D721Med (cell line): ENCODE results near the gene STK31.
"Not testable (repeated sequence)": the region's sequence is repeated elsewhere in the genome, so short reads cannot be mapped to it uniquely, and the experiment has no call there.

Source experiments
- DNase-seq: peaks from one replicate; pipeline ENCODE4 v3.0.0; 2011; ENCODE audit warnings: low spot score; ENCODE audit not compliant: insufficient read length
- FAIRE-seq: peaks from 2 replicates; lab custom pipeline; 2011; peaks lifted over from hg19 to GRCh38; lab: Jason Lieb, UNC
- CTCF ChIP-seq: IDR thresholded peaks from 2 replicates; pipeline ENCODE4 v1.5.1; 2012; ENCODE audit warnings: mild to moderate bottlenecking, control low read depth; ENCODE audit not compliant: insufficient read depth; ENCODE audit errors: missing control alignments

Gene STK31

GRCh38 chr7:23713285-23714149 is 3.5 kb downstream of the STK31 start:
- TF ChIP-seq CTCF = no peak
- DNase-seq (no peak), FAIRE-seq (no peak)

DNA sequence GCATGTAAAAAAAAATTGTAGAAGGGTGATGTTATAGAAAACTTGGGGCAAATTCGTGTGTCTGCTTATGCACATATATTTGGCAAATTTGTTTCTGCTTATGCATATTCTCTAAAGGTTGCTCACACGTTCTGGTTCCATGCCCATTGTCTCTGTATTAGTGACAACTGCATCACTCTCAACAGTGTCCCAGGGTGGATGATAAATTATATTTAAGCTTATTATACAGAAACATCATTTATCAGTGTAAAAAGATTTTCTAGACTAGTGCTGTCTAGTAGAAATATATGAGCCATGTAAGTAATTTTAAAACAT is 4.1 kb downstream of the STK31 start:
- no peak for TF ChIP-seq CTCF
- no peak for FAIRE-seq

GRCh38 chr7:23714579-23714978 is 4.6 kb downstream of the STK31 start:
- no peak for FAIRE-seq

More for the DNA sequence above, 4.1 kb downstream of the STK31 start:
- no peak for DNase-seq

DNA sequence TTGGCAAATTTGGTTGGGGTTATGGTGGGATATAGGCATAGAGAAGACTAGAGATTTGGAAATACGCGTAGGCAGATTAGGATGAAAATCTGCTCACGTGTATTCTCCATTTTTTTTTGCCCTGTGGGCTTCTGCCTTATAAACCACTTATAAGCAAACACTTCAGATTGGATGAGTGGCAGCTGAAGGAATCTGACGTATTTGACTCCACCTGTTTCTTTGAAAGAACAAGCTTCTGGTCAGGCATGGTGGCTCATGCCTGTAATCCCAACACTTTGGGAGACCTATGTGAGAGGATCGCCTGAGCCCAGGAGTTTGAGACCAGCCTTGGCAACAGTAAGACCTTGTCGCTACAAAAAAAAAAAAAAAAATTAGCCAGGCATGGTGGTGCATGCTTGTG is 5.1 kb downstream of the STK31 start:
- DNase-seq (no peak), FAIRE-seq (no peak)
- TF ChIP-seq CTCF = no peak

More at GRCh38 chr7:23714579-23714978, 4.6 kb downstream of the STK31 start:
- TF ChIP-seq CTCF = no peak
- DNase-seq = no peak

- TF ChIP-seq CTCF = no peak
- FAIRE-seq = no peak
Observed at GRCh38 chr7:23717788-23718187, 7.8 kb downstream of the STK31 start.

GRCh38 chr7:23721456-23721855 is 11.4 kb downstream of the STK31 start:
- DNase-seq = no peak
- no peak for TF ChIP-seq CTCF
- FAIRE-seq = no peak

More at GRCh38 chr7:23717788-23718187, 7.8 kb downstream of the STK31 start:
- no peak for DNase-seq

DNA sequence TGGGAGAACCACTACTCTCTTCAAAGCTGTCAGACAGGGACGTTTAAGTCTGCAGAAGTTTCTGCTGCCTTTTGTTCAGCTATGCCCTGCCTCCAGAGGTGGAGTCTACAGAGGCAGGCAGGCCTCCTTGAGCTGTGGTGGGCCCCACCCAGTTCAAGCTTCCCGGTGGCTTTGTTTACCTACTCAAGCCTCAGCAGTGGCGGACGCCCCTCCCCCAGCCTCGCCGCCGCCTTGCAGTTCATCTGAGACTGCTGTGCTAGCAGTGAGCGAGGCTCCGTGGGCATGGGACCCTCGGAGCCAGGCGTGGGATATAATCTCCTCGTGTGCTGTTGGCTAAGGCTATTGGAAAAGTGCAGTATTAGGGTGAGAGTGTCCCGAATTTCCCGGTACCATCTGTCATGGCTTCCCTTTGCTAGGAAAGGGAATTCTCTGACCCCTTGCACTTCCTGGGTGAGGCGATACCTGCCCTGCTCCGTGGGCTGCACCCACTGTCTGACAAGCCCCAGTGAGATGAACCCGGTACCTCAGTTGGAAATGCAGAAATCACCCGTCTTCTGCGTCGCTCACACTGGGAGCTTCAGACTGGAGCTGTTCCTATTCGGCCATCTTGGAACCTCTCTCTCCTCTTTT is 12.7 kb downstream of the STK31 start:
- FAIRE-seq, DNase-seq: not testable (repeated sequence)

DNA sequence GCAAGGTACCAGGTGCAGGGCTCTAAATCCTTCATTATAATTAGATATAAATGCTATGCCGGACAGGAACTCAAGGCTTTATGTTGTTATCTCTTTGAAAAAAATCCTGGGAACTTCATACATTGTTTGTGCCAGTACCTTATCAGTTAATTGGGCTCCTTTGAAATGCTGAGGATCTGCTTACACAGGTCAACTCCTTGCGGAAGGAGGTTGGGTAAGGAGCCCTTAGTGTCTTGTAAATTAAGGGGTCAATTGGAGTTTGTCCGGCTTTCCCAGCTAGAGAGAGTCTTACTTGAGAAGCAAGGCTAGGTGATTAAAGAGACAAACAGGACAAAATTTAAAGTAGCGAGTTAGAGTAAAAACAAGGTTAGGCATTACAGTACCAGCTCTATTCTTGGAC is 14.1 kb downstream of the STK31 start:
- not testable (repeated sequence) for FAIRE-seq, DNase-seq
